Measurements from ENCODE around the gene FAM168B. TPM values are rescaled to one million over a fixed set of nuclear protein-coding genes. Genes with fewer than 3 reads are reported as not detected.
"Not testable (repeated sequence)": the region's sequence is repeated elsewhere in the genome, so short reads cannot be mapped to it uniquely, and the experiment has no call there.

FAM168B gene, protein sequence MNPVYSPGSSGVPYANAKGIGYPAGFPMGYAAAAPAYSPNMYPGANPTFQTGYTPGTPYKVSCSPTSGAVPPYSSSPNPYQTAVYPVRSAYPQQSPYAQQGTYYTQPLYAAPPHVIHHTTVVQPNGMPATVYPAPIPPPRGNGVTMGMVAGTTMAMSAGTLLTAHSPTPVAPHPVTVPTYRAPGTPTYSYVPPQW
- total RNA-seq, result 100 to 1,000 TPM; 101 to 111 (median 107) TPM

DNA sequence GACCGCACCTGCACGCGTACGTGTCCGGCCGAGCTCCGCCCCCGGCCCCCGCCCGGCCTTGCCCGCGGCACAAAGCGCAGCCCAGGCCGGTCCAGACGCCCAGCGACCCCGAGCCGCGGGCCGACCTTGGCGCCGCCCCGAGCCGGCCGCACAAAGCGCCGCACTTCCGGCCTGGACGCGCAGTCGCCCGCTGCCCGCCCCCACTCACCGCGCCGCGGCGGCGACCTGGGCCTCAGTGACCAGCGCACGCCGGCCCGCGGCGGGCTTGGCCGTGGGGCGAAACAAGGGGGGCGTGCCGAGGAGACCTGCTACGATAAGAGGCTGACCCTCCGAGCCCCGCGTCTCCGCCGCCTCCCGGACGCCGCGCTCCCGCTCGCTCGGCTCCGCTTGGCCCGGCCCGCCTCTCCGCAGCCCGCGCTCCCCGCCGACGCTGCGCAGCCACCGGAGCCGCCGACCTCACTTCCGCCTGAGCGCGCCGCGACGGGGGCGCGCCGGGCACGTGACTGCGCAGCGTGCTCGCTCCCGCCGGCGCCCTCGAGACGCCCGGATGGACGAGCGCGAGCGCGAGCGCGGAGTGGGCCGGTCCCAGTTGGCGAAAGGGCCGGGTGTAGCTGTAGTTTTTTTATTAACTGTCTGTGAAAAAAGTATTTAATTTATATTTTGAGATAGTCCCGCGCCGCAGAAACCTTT is at the start of gene FAM168B:
Gene FAM168B, minus strand, starts transcription at position 455 of the 690 bp plus-strand sequence. CDS start 10,814 bp downstream, outside the sequence.
- peak; percentile 91 to 92 for ATAC-seq
- H3K9me3 Mint-ChIP-seq, result no peaks in the 10 kb centered on the region
- peaks cover 5% of the 10 kb centered on the region for H3K36me3 Mint-ChIP-seq (ENCODE audit: insufficient read depth)
- H3K4me1 Mint-ChIP-seq (ENCODE audit: low read depth), result peaks cover 21% of the 10 kb centered on the region
- peak; percentile 84 for DNase-seq
- no peaks in the 10 kb centered on the region for H3K27me3 Mint-ChIP-seq (ENCODE audit: low read depth)
- peak within 1 kb of the TSS; percentile 93 for H3K4me3 Mint-ChIP-seq

DNA sequence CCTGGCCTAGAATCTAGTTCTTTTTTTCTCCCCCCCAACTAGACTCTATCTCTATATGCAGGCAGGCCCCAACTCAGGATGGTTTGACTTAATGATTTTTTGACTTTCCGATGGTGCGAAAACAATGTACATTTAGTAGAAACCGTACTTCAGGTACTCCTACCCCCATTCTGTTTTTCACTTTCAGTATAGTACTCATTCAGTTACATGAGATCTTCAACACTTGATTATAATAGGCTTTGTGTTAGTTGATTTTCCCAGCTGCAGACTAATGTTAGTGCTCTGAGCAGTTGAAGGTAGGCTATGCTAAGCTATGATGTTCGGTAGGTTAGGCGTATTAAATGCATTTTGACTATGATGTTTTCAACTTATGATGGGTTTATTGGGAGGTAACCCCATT is 49.6 kb upstream of the FAM168B start:
- no peak overlapping the region for H3K4me3 Mint-ChIP-seq
- peaks cover 40% of the 10 kb centered on the region for H3K36me3 Mint-ChIP-seq (ENCODE audit: insufficient read depth)
- no peaks in the 10 kb centered on the region for H3K9me3 Mint-ChIP-seq
- ATAC-seq, result no peak
- H3K27me3 Mint-ChIP-seq (ENCODE audit: low read depth), result no peaks in the 10 kb centered on the region
- no peak for DNase-seq
- peaks cover 11% of the 10 kb centered on the region for H3K4me1 Mint-ChIP-seq (ENCODE audit: low read depth)

DNA sequence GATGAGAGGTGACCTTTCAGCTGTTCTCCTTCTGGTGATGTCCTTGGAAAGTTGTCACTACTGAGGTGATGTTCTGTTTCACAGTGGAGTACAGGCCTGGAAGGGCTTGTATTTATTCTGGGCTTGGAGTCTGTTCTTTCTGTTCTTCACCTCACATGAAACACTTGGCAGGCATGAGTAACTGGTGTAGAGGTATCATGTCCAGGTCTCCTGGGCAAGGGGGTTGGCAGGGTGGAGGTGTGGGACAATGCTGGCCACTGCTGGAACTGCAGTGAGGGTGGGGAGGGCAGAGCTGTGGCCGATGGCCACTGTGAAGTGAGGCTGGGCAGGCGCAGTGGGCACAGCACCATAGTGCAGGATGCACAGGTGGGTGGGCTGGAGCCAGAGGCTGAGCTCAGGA is 47.3 kb upstream of the FAM168B start:
- peaks cover 14% of the 10 kb centered on the region for H3K4me1 Mint-ChIP-seq (ENCODE audit: low read depth)
- DNase-seq (no peak), ATAC-seq (no peak)
- no peak overlapping the region for H3K4me3 Mint-ChIP-seq
- H3K27me3 Mint-ChIP-seq (ENCODE audit: low read depth), result no peaks in the 10 kb centered on the region
- no peaks in the 10 kb centered on the region for H3K9me3 Mint-ChIP-seq
- peaks cover 49% of the 10 kb centered on the region for H3K36me3 Mint-ChIP-seq (ENCODE audit: insufficient read depth)

DNA sequence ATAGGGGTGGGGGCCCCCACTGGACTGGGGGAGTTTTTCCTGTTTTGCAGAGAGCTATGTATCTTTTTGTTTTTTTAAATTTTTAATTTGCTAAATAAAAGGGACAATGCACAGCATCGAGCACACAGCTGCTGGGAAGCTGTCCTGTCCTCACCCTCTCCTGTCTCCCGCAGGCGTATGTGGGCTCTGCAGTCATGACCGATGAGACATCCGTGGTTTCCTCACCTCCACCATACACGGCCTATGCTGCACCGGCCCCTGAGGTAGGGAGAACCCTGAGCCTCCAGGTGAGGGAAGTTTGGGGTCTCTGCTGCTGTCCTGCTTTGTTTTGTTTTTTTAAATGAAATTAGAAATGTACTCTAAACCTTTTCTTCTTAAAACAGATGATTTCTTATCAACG is 39.5 kb upstream of the FAM168B start:
- Mint-ChIP-seq H3K4me3 (no peak overlapping the region), H3K36me3 (ENCODE audit: insufficient read depth) (peaks cover 53% of the 10 kb centered on the region), H3K27me3 (ENCODE audit: low read depth) (no peaks in the 10 kb centered on the region), H3K4me1 (ENCODE audit: low read depth) (peaks cover 2% of the 10 kb centered on the region), H3K9me3 (no peaks in the 10 kb centered on the region)
- ATAC-seq (peak in 1 of 2 donors; percentile 48), DNase-seq (no peak)

DNA sequence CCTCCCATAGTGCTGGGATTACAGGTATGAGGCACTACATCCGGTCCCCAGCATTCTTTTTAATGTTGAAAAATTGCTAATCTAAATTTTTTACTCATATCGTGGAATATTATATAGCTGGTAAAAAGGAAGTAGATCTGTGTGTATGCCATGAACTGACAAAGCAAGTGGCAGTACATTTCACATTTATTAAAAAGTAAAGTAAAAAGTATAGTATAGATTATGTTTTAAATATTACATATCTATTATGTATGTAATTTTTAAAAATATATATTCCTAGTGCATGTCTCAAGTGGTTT is 37.0 kb upstream of the FAM168B start:
- Mint-ChIP-seq H3K9me3 (no peaks in the 10 kb centered on the region), H3K4me1 (ENCODE audit: low read depth) (no peaks in the 10 kb centered on the region), H3K36me3 (ENCODE audit: insufficient read depth) (peaks cover 57% of the 10 kb centered on the region), H3K27me3 (ENCODE audit: low read depth) (no peaks in the 10 kb centered on the region), H3K4me3 (no peak overlapping the region)
- ATAC-seq (no peak), DNase-seq (no peak)

DNA sequence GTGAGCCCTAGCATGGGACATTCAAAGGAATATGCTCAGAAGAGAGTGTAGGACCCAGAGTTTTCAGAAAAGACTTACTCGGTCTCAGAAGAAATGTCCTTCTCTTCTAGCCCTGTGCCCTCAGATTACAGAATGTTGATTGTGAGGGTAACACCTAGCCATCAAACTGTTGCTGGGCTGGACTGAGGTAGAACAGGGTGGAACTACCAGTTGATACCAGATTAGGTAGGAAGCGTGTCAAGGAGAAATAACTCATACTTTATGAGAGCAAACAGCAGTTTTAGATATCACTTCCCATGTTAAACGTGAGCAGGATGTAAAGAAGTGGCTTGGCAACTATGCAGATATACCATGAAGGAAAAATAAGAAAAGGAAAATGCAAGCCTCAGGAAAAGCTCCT is 34.7 kb upstream of the FAM168B start:
- H3K36me3 Mint-ChIP-seq (ENCODE audit: insufficient read depth), result peaks cover 59% of the 10 kb centered on the region
- no peaks in the 10 kb centered on the region for H3K9me3 Mint-ChIP-seq

DNA sequence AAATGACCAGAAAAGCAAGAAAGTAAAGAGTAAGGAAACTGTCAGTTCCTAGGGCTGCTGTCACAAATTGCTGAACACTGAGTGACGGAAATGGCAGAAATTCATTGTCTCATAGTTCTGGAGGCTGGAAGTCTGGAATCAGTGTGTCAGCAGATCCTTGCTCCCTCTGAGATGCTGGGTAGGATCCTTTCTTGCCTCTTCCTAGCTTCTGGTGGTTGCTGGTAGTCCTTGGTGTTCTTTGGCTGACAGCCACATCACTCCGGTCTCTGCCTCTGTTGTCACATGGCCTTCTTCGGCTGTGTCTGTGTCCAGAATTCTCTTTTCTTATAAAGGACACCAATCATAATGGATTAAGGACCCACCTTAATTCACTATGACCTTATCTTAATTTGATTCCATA is 33.8 kb upstream of the FAM168B start:
- H3K27me3 Mint-ChIP-seq (ENCODE audit: low read depth), result no peaks in the 10 kb centered on the region
- peaks cover 57% of the 10 kb centered on the region for H3K36me3 Mint-ChIP-seq (ENCODE audit: insufficient read depth)
- no peaks in the 10 kb centered on the region for H3K9me3 Mint-ChIP-seq
- no peak overlapping the region for H3K4me3 Mint-ChIP-seq
- no peak for ATAC-seq
- no peak for DNase-seq
- peaks cover 5% of the 10 kb centered on the region for H3K4me1 Mint-ChIP-seq (ENCODE audit: low read depth)

More for the DNA sequence above, 34.7 kb upstream of the FAM168B start:
- ATAC-seq (no peak), DNase-seq (no peak)
- Mint-ChIP-seq H3K4me3 (no peak overlapping the region), H3K4me1 (ENCODE audit: low read depth) (peaks cover 2% of the 10 kb centered on the region), H3K27me3 (ENCODE audit: low read depth) (no peaks in the 10 kb centered on the region)

DNA sequence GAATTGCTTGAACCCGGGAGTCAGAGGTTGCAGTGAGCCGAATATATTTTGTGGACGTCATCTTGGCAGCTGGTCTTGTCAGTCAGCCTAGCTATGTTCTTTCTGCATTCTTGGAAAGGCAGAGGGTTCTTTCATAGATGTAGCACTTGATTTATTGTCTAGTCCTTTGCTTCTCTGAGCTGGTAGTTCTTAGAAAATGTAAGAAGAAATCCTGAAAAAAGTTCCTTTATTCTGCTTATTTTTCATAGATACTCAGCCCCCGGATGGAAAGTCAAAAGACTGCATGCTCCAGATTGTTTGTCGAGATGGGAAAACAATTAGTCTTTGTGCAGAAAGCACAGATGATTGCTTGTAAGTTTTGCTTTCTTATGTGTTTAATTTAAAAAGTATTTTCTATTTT is 33.2 kb upstream of the FAM168B start:
- no peak overlapping the region for H3K4me3 Mint-ChIP-seq
- ATAC-seq (no peak), DNase-seq (no peak)
- no peaks in the 10 kb centered on the region for H3K27me3 Mint-ChIP-seq (ENCODE audit: low read depth)
- H3K4me1 Mint-ChIP-seq (ENCODE audit: low read depth), result peaks cover 5% of the 10 kb centered on the region
- no peaks in the 10 kb centered on the region for H3K9me3 Mint-ChIP-seq
- peaks cover 59% of the 10 kb centered on the region for H3K36me3 Mint-ChIP-seq (ENCODE audit: insufficient read depth)

DNA sequence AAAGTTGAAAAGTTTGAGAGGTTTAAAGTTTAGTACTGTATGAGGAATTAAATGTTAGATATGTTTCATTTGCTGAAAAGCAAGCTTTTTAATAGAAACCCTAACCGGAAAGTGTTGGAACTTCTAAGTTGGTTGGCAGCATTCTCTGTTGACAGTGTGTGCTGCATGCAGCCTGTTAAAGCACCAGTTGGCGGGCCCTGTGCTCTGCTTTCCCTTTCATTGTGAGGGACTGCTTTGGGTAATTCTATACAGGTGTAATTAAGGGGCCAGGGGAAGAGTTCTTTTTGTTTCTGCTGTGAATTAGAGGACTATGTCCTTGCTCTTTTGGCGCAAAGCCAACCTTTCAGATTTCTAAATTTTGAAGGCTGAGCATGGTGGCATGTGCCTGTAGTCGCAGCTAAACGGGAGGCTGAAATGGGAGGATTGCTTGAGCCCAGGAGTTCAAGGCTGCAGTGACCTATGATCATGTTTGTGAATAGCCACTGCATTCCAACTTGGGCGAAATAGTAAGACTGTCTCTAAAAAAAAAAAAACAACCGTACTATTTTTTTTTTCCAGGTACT is 32.0 kb upstream of the FAM168B start:
- Mint-ChIP-seq H3K9me3 (no peaks in the 10 kb centered on the region), H3K36me3 (ENCODE audit: insufficient read depth) (peaks cover 61% of the 10 kb centered on the region), H3K4me1 (ENCODE audit: low read depth) (peaks cover 10% of the 10 kb centered on the region), H3K27me3 (ENCODE audit: low read depth) (no peaks in the 10 kb centered on the region), H3K4me3 (no peak overlapping the region)
- ATAC-seq (no peak), DNase-seq (no peak)

DNA sequence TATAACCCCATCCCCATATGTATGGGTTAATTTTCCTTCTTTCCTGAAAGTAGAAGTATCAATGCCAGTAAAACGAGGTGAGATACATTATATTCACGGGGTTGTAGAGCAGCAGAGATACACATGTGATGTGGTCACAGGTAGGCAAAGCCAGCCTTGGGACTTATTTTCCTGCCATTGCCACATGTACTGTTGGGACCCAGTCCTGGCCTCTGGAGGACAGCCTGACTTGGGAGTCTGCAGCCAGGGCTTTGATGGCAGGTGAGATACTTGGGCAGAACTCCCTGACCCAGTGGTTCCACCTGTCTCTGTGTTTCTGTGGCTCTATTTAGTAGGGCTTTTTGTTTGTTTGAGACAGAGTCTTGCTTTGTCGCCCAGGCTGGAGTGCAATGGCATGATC is 29.9 kb upstream of the FAM168B start:
- ATAC-seq (no peak), DNase-seq (no peak)
- Mint-ChIP-seq H3K4me1 (ENCODE audit: low read depth) (peaks cover 15% of the 10 kb centered on the region), H3K9me3 (no peaks in the 10 kb centered on the region), H3K36me3 (ENCODE audit: insufficient read depth) (peaks cover 43% of the 10 kb centered on the region), H3K27me3 (ENCODE audit: low read depth) (no peaks in the 10 kb centered on the region), H3K4me3 (no peak overlapping the region)

DNA sequence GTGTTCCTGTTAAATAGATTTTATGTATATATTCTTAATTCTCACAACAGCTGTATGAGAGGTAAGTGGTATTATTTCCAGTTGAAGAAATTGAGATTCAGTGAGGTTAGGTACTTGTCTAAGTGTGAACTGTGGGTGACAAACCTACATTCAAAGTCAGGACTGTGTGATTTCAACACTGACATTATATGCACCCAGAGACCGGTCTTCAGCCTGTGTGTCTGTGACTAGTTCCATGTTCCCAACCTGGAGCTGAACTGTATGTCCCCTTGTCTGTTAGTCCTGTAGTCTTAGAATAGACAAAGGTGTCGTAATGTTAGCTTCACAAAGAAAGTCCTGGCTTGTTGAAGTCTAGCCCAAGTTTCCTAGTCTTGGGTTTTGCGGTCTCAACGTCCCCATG is 29.2 kb upstream of the FAM168B start:
- Mint-ChIP-seq H3K9me3 (no peaks in the 10 kb centered on the region), H3K4me1 (ENCODE audit: low read depth) (peaks cover 21% of the 10 kb centered on the region), H3K27me3 (ENCODE audit: low read depth) (no peaks in the 10 kb centered on the region), H3K36me3 (ENCODE audit: insufficient read depth) (peaks cover 39% of the 10 kb centered on the region), H3K4me3 (no peak overlapping the region)
- no peak for DNase-seq
- no peak for ATAC-seq

DNA sequence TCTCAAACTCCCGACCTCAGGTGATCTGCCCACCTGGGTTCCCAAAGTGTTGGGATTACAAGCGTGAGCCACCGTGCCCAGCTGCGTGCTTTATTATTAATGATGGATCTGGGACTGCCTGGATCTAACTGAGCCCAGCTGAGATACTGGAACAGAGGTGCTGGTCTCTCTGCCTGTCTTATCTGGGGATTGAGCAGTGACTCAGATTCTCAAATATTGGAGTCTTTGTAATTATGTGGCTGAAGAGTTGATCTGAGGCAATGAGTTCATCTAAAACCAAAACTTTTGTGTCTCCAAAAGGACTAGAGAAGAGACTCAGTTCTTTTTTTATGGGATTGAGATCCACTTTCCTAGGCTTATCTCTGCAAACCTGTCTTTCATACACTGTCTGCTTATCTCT is 28.2 kb upstream of the FAM168B start:
- Mint-ChIP-seq H3K4me3 (no peak overlapping the region), H3K4me1 (ENCODE audit: low read depth) (peaks cover 23% of the 10 kb centered on the region), H3K9me3 (no peaks in the 10 kb centered on the region), H3K27me3 (ENCODE audit: low read depth) (no peaks in the 10 kb centered on the region), H3K36me3 (ENCODE audit: insufficient read depth) (peaks cover 36% of the 10 kb centered on the region)
- no peak for DNase-seq
- no peak for ATAC-seq

DNA sequence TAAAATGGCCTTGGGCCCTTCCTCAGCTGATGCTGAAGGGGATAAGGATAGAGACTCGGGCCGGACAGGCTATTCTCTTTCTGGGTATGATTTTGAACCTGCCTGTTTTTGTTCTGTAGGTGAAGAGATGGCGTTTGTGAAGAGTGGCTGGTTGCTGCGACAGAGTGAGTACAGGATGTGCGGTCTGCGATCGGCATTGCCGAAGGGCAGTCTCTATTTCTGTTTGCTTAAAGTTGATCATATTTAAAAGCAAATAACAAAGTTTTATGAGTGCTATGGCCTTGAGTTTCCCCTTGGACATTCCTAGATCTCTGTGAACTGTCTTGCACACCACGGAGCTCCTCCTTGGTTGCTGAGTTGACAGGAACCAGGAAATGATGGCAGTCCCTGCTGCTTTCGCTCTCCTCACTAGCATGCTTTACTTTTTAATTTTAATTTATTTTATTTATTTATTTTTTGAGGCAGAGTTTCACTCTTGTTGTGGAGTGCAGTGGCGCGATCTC is 27.6 kb upstream of the FAM168B start:
- no peaks in the 10 kb centered on the region for H3K27me3 Mint-ChIP-seq (ENCODE audit: low read depth)
- H3K9me3 Mint-ChIP-seq, result no peaks in the 10 kb centered on the region
- H3K4me3 Mint-ChIP-seq, result no peak overlapping the region
- ATAC-seq, result no peak
- peaks cover 29% of the 10 kb centered on the region for H3K4me1 Mint-ChIP-seq (ENCODE audit: low read depth)
- H3K36me3 Mint-ChIP-seq (ENCODE audit: insufficient read depth), result peaks cover 40% of the 10 kb centered on the region
- no peak for DNase-seq

DNA sequence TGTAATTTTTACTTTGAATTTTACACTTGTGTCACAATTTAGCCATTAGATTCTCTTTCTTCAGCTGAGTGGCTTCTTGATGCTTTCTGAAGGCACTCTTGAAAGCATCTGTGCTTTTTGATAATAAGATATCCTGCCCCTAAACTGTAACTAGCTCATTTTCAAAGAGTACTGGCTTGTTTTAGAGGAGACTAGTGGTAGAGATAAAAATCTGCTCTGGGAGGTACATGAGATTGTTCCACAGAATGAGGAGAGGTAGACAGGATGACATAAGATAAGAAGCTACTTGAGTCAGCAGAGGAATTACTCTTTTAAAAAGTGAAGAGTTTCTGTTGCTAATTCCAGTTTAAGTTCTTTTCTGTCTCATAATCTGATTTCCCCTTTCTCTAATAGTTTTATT is 22.5 kb upstream of the FAM168B start:
- no peak for DNase-seq
- peaks cover 6% of the 10 kb centered on the region for H3K9me3 Mint-ChIP-seq
- H3K36me3 Mint-ChIP-seq (ENCODE audit: insufficient read depth), result peaks cover 32% of the 10 kb centered on the region
- H3K27me3 Mint-ChIP-seq (ENCODE audit: low read depth), result no peaks in the 10 kb centered on the region
- no peak overlapping the region for H3K4me3 Mint-ChIP-seq
- H3K4me1 Mint-ChIP-seq (ENCODE audit: low read depth), result peaks cover 67% of the 10 kb centered on the region
- peak in 1 of 2 donors; percentile 55 for ATAC-seq

DNA sequence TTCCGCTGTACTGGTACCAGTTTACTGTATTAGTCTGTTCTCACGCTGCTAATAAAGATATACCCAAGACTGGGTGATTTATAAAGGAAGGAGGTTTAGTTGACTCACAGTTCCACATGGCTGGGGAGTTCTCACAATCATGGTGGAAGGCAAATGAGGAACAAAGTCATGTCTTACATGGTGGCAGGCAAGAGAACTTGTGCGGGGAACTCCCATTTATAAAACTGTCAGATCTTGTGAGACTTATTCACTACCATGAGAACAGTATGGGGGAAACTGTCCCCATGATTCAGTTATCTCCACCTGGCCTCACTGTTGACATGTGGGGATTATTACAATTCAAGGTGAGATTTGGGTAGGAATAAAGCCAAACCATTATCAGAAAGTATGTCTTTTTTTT is 21.7 kb upstream of the FAM168B start:
- not testable (repeated sequence) for H3K4me3 Mint-ChIP-seq; DNase-seq; H3K9me3 Mint-ChIP-seq; H3K27me3 Mint-ChIP-seq (ENCODE audit: low read depth)
- peak in 1 of 2 donors; percentile 30 for ATAC-seq
- H3K36me3 Mint-ChIP-seq (ENCODE audit: insufficient read depth), result peaks cover 34% of the 10 kb centered on the region
- H3K4me1 Mint-ChIP-seq (ENCODE audit: low read depth), result peaks cover 69% of the 10 kb centered on the region

Measured in activated T-cell treated with anti-CD3 and anti-CD28 coated beads, Interleukin-2, amount 50 U/mL, for 4 hours (primary cell).